Suprapubic skin (tissue), 4 donors: ENCODE data around the gene TIE1. TPM values are rescaled to one million over a fixed set of nuclear protein-coding genes. Genes with fewer than 3 reads are reported as not detected.

Source experiments
- DNase-seq, 2 donors: peaks; one replicate each; pipeline ENCODE4 v3.0.0-alpha.2; 2019; ENCODE audit warnings: low spot score in 2 of 2
- H3K27ac ChIP-seq: fragments of 200-600 bp; sonication (generic); one replicate; pipeline ENCODE4 v1.5.1; 2019
- H3K27me3 ChIP-seq: fragments of 200-600 bp; sonication (generic); one replicate; pipeline ENCODE4 v1.5.1; 2019
- H3K36me3 ChIP-seq: fragments of 200-600 bp; sonication (generic); one replicate; pipeline ENCODE4 v1.5.1; 2019
- H3K4me1 ChIP-seq: fragments of 200-600 bp; sonication (generic); one replicate; pipeline ENCODE4 v1.5.1; 2019
- H3K4me3 ChIP-seq: fragments of 200-600 bp; sonication (generic); one replicate; pipeline ENCODE4 v1.5.1; 2019; ENCODE audit warnings: mild to moderate bottlenecking
- H3K9me3 ChIP-seq: fragments of 200-600 bp; sonication (generic); one replicate; pipeline ENCODE4 v1.5.1; 2019
- CTCF ChIP-seq, 2 donors: fragments of 200-600 bp in 1 of 2; fragments of 450-650 bp in 1 of 2; sonication (generic) in 1 of 2; IDR thresholded peaks; one replicate each; pipeline ENCODE4 v1.5.1; 2016 to 2019; ENCODE audit warnings: antibody characterized with exemption in 2 of 2, mild to moderate bottlenecking in 1 of 2, moderate library complexity in 1 of 2
- EP300 ChIP-seq: sonication (generic); formaldehyde crosslinking; IDR thresholded peaks from one replicate; pipeline ENCODE4 v1.6.1; 2017; ENCODE audit warnings: antibody characterized with exemption
- POLR2A ChIP-seq, 2 donors: fragments of 450-650 bp; IDR thresholded peaks; one replicate each; pipeline ENCODE4 v1.6.1; 2017; ENCODE audit warnings: antibody characterized with exemption in 2 of 2, mild to moderate bottlenecking in 2 of 2, moderate library complexity in 2 of 2
- POLR2AphosphoS5 ChIP-seq, 3 donors: sonication (generic); formaldehyde crosslinking; IDR thresholded peaks; one replicate each; pipeline ENCODE4 v1.6.1; 2017; ENCODE audit warnings: antibody characterized with exemption in 3 of 3
- WGBS: methylation state at CpG from one replicate; pipeline ENCODE4 v1.1.5; 2018; 5-methylcytosine and 5-hydroxymethylcytosine counted together
- total RNA-seq, 4 donors: library from RNA; depleted of rRNA; stranded (reverse); fragments of >200 nt; gene quantifications; one replicate each; pipeline ENCODE4 v1.1.0, GENCODE V29; 2016

The TIE1 gene
- total RNA-seq, 4 donors from 2014 or later, result 5.4 to 19.0 (median 11.3) TPM

GRCh38 chr1:43288058-43288784 is 12.6 kb upstream of the TIE1 start:
- H3K4me3 ChIP-seq, result no peak overlapping the region
- H3K36me3 ChIP-seq, result no peaks in the 10 kb centered on the region
- no peak overlapping the region for H3K27ac ChIP-seq
- H3K27me3 ChIP-seq, result no peaks in the 10 kb centered on the region
- no peaks in the 10 kb centered on the region for H3K9me3 ChIP-seq
- TF ChIP-seq CTCF (IDR thresholded peaks at IDR 0.05) (no peak), POLR2A (IDR thresholded peaks at IDR 0.05) (no peak), EP300 (no peak), POLR2AphosphoS5 (IDR thresholded peaks at IDR 0.05) (no peak)
- DNase-seq, result no peak
- WGBS, result 92% methylated on average over 9 of the region's 9 CpGs
- H3K4me1 ChIP-seq, result peaks cover 4% of the 10 kb centered on the region

- WGBS, result 79% methylated on average over 12 of the region's 12 CpGs
Observed at GRCh38 chr1:43288785-43289706, 11.7 kb upstream of the TIE1 start.

GRCh38 chr1:43292216-43292615 is 8.6 kb upstream of the TIE1 start:
- Histone ChIP-seq H3K4me1 (peaks cover 36% of the 10 kb centered on the region), H3K27me3 (no peaks in the 10 kb centered on the region), H3K36me3 (no peaks in the 10 kb centered on the region), H3K27ac (no peak overlapping the region), H3K4me3 (no peak overlapping the region), H3K9me3 (no peaks in the 10 kb centered on the region)
- WGBS, result 86% methylated on average over 7 of the region's 7 CpGs
- no peak for DNase-seq
- TF ChIP-seq EP300, result no peak
- no peak for TF ChIP-seq POLR2AphosphoS5 (IDR thresholded peaks at IDR 0.05)
- TF ChIP-seq CTCF (IDR thresholded peaks at IDR 0.05), result no peak
- TF ChIP-seq POLR2A (IDR thresholded peaks at IDR 0.05), result no peak

More at GRCh38 chr1:43288785-43289706, 11.7 kb upstream of the TIE1 start:
- DNase-seq, result no peak
- TF ChIP-seq EP300 (no peak), POLR2AphosphoS5 (IDR thresholded peaks at IDR 0.05) (no peak), CTCF (IDR thresholded peaks at IDR 0.05) (no peak), POLR2A (IDR thresholded peaks at IDR 0.05) (no peak)
- no peak overlapping the region for H3K27ac ChIP-seq
- H3K36me3 ChIP-seq, result no peaks in the 10 kb centered on the region
- H3K9me3 ChIP-seq, result no peaks in the 10 kb centered on the region
- no peak overlapping the region for H3K4me3 ChIP-seq
- H3K27me3 ChIP-seq, result no peaks in the 10 kb centered on the region
- peaks cover 12% of the 10 kb centered on the region for H3K4me1 ChIP-seq

- Histone ChIP-seq H3K27ac (no peak overlapping the region), H3K4me3 (no peak overlapping the region), H3K9me3 (no peaks in the 10 kb centered on the region), H3K4me1 (peaks cover 36% of the 10 kb centered on the region), H3K36me3 (no peaks in the 10 kb centered on the region), H3K27me3 (no peaks in the 10 kb centered on the region)
- WGBS, result 78% methylated on average over 5 of the region's 5 CpGs
- TF ChIP-seq EP300 (no peak), POLR2A (IDR thresholded peaks at IDR 0.05) (no peak), POLR2AphosphoS5 (IDR thresholded peaks at IDR 0.05) (no peak), CTCF (IDR thresholded peaks at IDR 0.05) (no peak)
- no peak for DNase-seq
Observed at GRCh38 chr1:43292679-43293078, 8.1 kb upstream of the TIE1 start.

GRCh38 chr1:43293176-43293575 is 7.6 kb upstream of the TIE1 start:
- Histone ChIP-seq H3K4me1 (peaks cover 36% of the 10 kb centered on the region), H3K4me3 (no peak overlapping the region), H3K27me3 (no peaks in the 10 kb centered on the region), H3K36me3 (no peaks in the 10 kb centered on the region), H3K27ac (peak overlapping the region; percentile 27), H3K9me3 (no peaks in the 10 kb centered on the region)
- WGBS, result 85% methylated on average over 2 of the region's 2 CpGs
- TF ChIP-seq POLR2AphosphoS5 (IDR thresholded peaks at IDR 0.05) (no peak), EP300 (no peak), POLR2A (IDR thresholded peaks at IDR 0.05) (no peak), CTCF (IDR thresholded peaks at IDR 0.05) (no peak)
- DNase-seq, result no peak
